ENCODE measurements around the gene NCAPD2. TPM values are rescaled to one million over a fixed set of nuclear protein-coding genes. Genes with fewer than 3 reads are reported as not detected.

NCAPD2 gene
- total RNA-seq, 1 donor from 2014 or later = 74.8 TPM

- H3K4me3 ChIP-seq (ENCODE audit: low read depth, low read length) = no peak overlapping the region
- no peak for DNase-seq (ENCODE audit: low read depth)
- no peak for TF ChIP-seq CTCF (conservative IDR thresholded peaks at IDR 0.05; ENCODE audit: low read depth, low read length)
These were observed 33.0 kb upstream of the NCAPD2 start for GRCh38 chr12:6460751-6461371.

GRCh38 chr12:6461401-6462233, 32.3 kb upstream of the NCAPD2 start:
- TF ChIP-seq CTCF (conservative IDR thresholded peaks at IDR 0.05; ENCODE audit: low read depth, low read length) = no peak
- no peak overlapping the region for H3K4me3 ChIP-seq (ENCODE audit: low read depth, low read length)
- no peak for DNase-seq (ENCODE audit: low read depth)

DNA sequence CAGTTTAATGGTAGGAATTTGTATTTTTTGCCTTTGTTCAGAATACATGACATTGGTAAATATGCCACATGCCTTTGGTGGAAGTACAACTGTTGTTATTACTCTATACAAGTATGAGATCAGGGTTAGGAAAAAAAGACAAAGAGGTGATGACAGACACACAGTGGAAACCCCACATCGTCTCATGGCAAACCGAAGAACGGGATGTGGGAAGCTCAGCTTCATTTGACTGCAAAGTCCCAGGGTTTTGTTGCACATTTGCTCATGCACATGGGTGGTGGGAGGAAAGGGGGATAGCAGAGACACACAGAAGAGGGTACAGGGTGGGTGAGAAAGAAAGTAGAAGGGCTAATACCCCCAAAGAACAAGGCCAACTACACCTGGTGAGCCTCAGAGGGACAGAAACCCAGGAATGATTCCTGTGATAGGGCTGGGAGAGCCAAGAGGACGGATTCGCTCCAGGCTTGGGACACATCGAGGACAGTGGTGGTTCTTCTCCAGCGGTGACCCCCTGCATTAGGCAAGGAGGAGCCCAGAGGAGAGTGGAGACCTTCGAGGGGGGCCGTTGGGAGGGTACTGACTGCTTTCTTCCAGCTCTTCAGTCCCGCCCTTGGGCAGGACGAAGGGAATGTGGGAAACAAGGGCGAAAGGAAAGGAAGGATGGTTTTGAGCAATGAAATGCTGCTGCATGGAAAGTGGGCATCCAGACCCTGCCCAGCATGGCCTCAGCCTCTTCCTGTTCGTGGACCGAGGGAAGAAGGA, 31.5 kb upstream of the NCAPD2 start:
- no peak overlapping the region for H3K4me3 ChIP-seq (ENCODE audit: low read depth, low read length)
- no peak for TF ChIP-seq CTCF (conservative IDR thresholded peaks at IDR 0.05; ENCODE audit: low read depth, low read length)

GRCh38 chr12:6463216-6463615, 30.7 kb upstream of the NCAPD2 start:
- TF ChIP-seq CTCF (conservative IDR thresholded peaks at IDR 0.05; ENCODE audit: low read depth, low read length) = no peak
- no peak for DNase-seq (ENCODE audit: low read depth)
- no peak overlapping the region for H3K4me3 ChIP-seq (ENCODE audit: low read depth, low read length)

More for the DNA sequence above, 31.5 kb upstream of the NCAPD2 start:
- DNase-seq (ENCODE audit: low read depth) = no peak

- DNase-seq (ENCODE audit: low read depth) = no peak
- no peak overlapping the region for H3K4me3 ChIP-seq (ENCODE audit: low read depth, low read length)
- TF ChIP-seq CTCF (conservative IDR thresholded peaks at IDR 0.05; ENCODE audit: low read depth, low read length) = no peak
These were observed 30.0 kb upstream of the NCAPD2 start for GRCh38 chr12:6463858-6464257.

DNA sequence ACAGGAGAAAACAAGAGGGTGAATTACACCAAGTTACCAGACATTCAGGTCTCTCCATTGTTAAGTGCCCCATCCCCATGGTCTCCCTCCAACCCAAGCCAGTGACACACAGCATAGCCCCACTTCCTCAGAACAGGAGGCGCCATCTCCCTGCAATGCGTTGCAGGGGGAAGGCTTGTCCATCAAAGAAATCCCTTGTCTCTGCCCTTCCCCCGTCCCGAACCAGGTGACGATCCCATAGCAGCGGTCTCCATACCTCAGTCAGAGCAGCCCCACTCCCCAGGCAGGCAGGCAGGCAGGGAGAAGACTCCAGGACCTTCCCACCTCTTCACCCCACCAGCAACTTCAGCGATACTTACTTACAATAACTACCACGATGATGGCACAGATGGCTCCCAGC, 29.4 kb upstream of the NCAPD2 start:
- no peak overlapping the region for H3K4me3 ChIP-seq (ENCODE audit: low read depth, low read length)
- TF ChIP-seq CTCF (conservative IDR thresholded peaks at IDR 0.05; ENCODE audit: low read depth, low read length) = no peak
- no peak for DNase-seq (ENCODE audit: low read depth)

Data from epithelial cell of proximal tubule (primary cell).